HCT116 (cell line): ENCODE data around the gene SFR1.

Experiments
- CTCF ChIP-seq, 3 experiments: fragments of 200-600 bp in 1 of 3; sonication (generic) in 1 of 3; IDR thresholded peaks in 2 of 3; conservative IDR thresholded peaks in 1 of 3; 2 replicates each; pipeline ENCODE4 v1.5.1; 2012 to 2017; ENCODE audit warnings: low read depth in 2 of 3, low read length in 2 of 3, antibody characterized with exemption in 1 of 3, borderline replicate concordance in 1 of 3, control low read depth in 1 of 3, mild to moderate bottlenecking in 1 of 3, mixed read lengths in 1 of 3, mixed run types in 1 of 3, moderate library complexity in 1 of 3; ENCODE audit not compliant: insufficient read depth in 1 of 3
- MAX ChIP-seq: IDR thresholded peaks from 2 replicates; pipeline ENCODE4 v1.6.1; 2012
- POLR2A ChIP-seq: IDR thresholded peaks from 2 replicates; pipeline ENCODE4 v1.7.0; 2011; ENCODE audit warnings: borderline replicate concordance; ENCODE audit not compliant: insufficient read depth, insufficient read length; ENCODE audit errors: extremely low read depth
- REST ChIP-seq: IDR thresholded peaks from 2 replicates; pipeline ENCODE4 v1.6.1; 2012; ENCODE audit warnings: low read depth
- YY1 ChIP-seq: IDR thresholded peaks from 2 replicates; pipeline ENCODE4 v1.6.1; 2011; ENCODE audit warnings: low read length, low read depth, moderate library complexity, mild to moderate bottlenecking; ENCODE audit not compliant: insufficient replicate concordance; ENCODE audit errors: extremely low read depth
- ZNF274 ChIP-seq: fragments of 200-500 bp; sonication (Bioruptor generic); IDR thresholded peaks from 2 replicates; pipeline ENCODE4 v1.6.1; 2014; ENCODE audit warnings: mild to moderate bottlenecking, low read depth, low read length, inconsistent platforms

GRCh38 chr10:104090611-104091010 lies 31.4 kb upstream of the SFR1 start:
- TF ChIP-seq REST (no peak), CTCF (IDR thresholded peaks at IDR 0.05 in 2 of 3, conservative IDR thresholded peaks at IDR 0.05 in 1 of 3; ENCODE audit: borderline replicate concordance in 1 of 3, insufficient read depth in 1 of 3, low read depth in 2 of 3, low read length in 2 of 3) (no peak), POLR2A (no peak), YY1 (no peak), ZNF274 (no peak), MAX (no peak)
